Activated CD4-positive, alpha-beta T cell treated with anti-CD3 and anti-CD28 coated beads, Interleukin-10, Interleukin-2, amounts not matched to agents 100 ng/mL and 50 ng/mL, durations not matched to agents 16 hours and 8 hours (primary cell): ENCODE results near the gene JMJD8.
A peak's percentile ranks its signal among the peaks of the same experiment; 100 is the strongest.

ENCODE experiments used
- DNase-seq: peaks from one replicate; pipeline ENCODE4 v3.0.0-alpha.2; 2020

JMJD8 gene

GRCh38 chr16:721765-722540, 37.8 kb upstream of the JMJD8 start:
- DNase-seq, result no peak

GRCh38 chr16:720990-721764, 37.0 kb upstream of the JMJD8 start, which contains the start of gene ANTKMT:
TSS of gene ANTKMT (plus strand) at chr16:721146. CDS start at chr16:721275, 129 bp downstream.
- peak; percentile 91 for DNase-seq

GRCh38 chr16:720447-720989, 36.4 kb upstream of the JMJD8 start:
- peak; percentile 76 for DNase-seq

- DNase-seq, result no peak
Measured at GRCh38 chr16:719815-720446, 35.8 kb upstream of the JMJD8 start.

- DNase-seq, result no peak
Measured at GRCh38 chr16:718922-719321, 34.8 kb upstream of the JMJD8 start.

GRCh38 chr16:718389-718788, 34.3 kb upstream of the JMJD8 start:
- DNase-seq, result no peak

- no peak for DNase-seq
Measured at GRCh38 chr16:717450-718245, 33.5 kb upstream of the JMJD8 start.

- no peak for DNase-seq
Measured at GRCh38 chr16:716768-717325, 32.7 kb upstream of the JMJD8 start.

- no peak for DNase-seq
Measured at GRCh38 chr16:716200-716568, 32.0 kb upstream of the JMJD8 start.

GRCh38 chr16:715477-716199, 31.5 kb upstream of the JMJD8 start:
- no peak for DNase-seq

- peak; percentile 92 for DNase-seq
Measured at GRCh38 chr16:714558-715476, 30.7 kb upstream of the JMJD8 start, which contains the start of gene METRN. TSS of gene METRN (plus strand) at chr16:715118. CDS start at chr16:715290, 172 bp downstream.

GRCh38 chr16:714079-714478, 29.9 kb upstream of the JMJD8 start:
- DNase-seq, result no peak

- DNase-seq, result peak; percentile 69
Measured at GRCh38 chr16:712740-713250, 28.7 kb upstream of the JMJD8 start.

- peak; percentile 83 for DNase-seq
Measured at GRCh38 chr16:711548-712320, 27.6 kb upstream of the JMJD8 start.

- DNase-seq, result no peak
Measured at GRCh38 chr16:711084-711483, 26.9 kb upstream of the JMJD8 start.

- DNase-seq, result no peak
Measured at GRCh38 chr16:710500-711075, 26.5 kb upstream of the JMJD8 start.

GRCh38 chr16:709566-710499, 25.7 kb upstream of the JMJD8 start:
- DNase-seq, result no peak

GRCh38 chr16:708959-709358, 24.8 kb upstream of the JMJD8 start:
- DNase-seq, result no peak
